Breast epithelium (tissue), 4 donors: ENCODE measurements around the gene SREK1IP1. TPM values are rescaled to one million over a fixed set of nuclear protein-coding genes. Genes with fewer than 3 reads are reported as not detected.
"Not testable (repeated sequence)": the region's sequence is repeated elsewhere in the genome, so short reads cannot be mapped to it uniquely, and the experiment has no call there.

ENCODE experiments used
- DNase-seq, 2 donors: peaks; one replicate each; pipeline ENCODE4 v3.0.0-alpha.2; 2019; ENCODE audit warnings: low spot score in 2 of 2
- H3K27ac ChIP-seq, 2 donors: fragments of 200-600 bp; sonication (generic) in 1 of 2; one replicate each; pipeline ENCODE4 v1.5.1; 2016 to 2019; ENCODE audit warnings: mild to moderate bottlenecking in 1 of 2
- H3K27me3 ChIP-seq, 2 donors: fragments of 200-600 bp; sonication (generic) in 1 of 2; one replicate each; pipeline versions ENCODE4 v1.5.1 to v1.6.0; 2017 to 2019; ENCODE audit warnings: control low read depth in 1 of 2, mild to moderate bottlenecking in 1 of 2
- H3K36me3 ChIP-seq: fragments of 200-600 bp; one replicate; pipeline ENCODE4 v1.5.1; 2019
- H3K4me1 ChIP-seq, 2 donors: fragments of 200-600 bp; sonication (generic); one replicate each; pipeline ENCODE4 v1.5.1; 2016 to 2019; ENCODE audit warnings: control low read depth in 1 of 2
- H3K4me3 ChIP-seq, 3 donors: fragments of 200-600 bp; sonication (generic); 1 replicate in 2 of 3; 2 replicates in 1 of 3; pipeline ENCODE4 v1.5.1; 2016 to 2019; ENCODE audit warnings: mild to moderate bottlenecking in 3 of 3, moderate library complexity in 2 of 3
- H3K9me3 ChIP-seq, 2 donors: fragments of 200-600 bp; sonication (generic) in 1 of 2; one replicate each; pipeline ENCODE4 v1.5.1; 2016 to 2019; ENCODE audit warnings: control low read depth in 1 of 2
- POLR2A ChIP-seq: fragments of 450-650 bp; IDR thresholded peaks from one replicate; pipeline ENCODE4 v1.6.1; 2016; ENCODE audit warnings: antibody characterized with exemption, mild to moderate bottlenecking, moderate library complexity
- POLR2AphosphoS5 ChIP-seq, 3 donors: sonication (generic); formaldehyde crosslinking; IDR thresholded peaks; one replicate each; pipeline ENCODE4 v1.6.1; 2017; ENCODE audit warnings: antibody characterized with exemption in 3 of 3
- intact Hi-C: fragments of 100-400 bp; cut with DNase I; formaldehyde crosslinking; loops from one replicate; pipeline ENCODE4 v1.15.1; 2023; ENCODE audit warnings: low total_unique reads
- total RNA-seq, 3 donors: library from RNA; depleted of rRNA; stranded (reverse); fragments of >200 nt; gene quantifications; one replicate each; pipeline ENCODE4 v1.1.0, GENCODE V29; 2016
- TF ChIP-seq, protein P1 (sequence below), 3 donors: fragments of 450-650 bp; IDR thresholded peaks; one replicate each; pipeline ENCODE4 v1.5.1; 2016 to 2017; ENCODE audit warnings: antibody characterized with exemption in 3 of 3, mild to moderate bottlenecking in 3 of 3, moderate library complexity in 3 of 3

Gene SREK1IP1
- total RNA-seq, 3 donors from 2014 or later, result 6.6 to 13.0 (median 8.9) TPM

DNA sequence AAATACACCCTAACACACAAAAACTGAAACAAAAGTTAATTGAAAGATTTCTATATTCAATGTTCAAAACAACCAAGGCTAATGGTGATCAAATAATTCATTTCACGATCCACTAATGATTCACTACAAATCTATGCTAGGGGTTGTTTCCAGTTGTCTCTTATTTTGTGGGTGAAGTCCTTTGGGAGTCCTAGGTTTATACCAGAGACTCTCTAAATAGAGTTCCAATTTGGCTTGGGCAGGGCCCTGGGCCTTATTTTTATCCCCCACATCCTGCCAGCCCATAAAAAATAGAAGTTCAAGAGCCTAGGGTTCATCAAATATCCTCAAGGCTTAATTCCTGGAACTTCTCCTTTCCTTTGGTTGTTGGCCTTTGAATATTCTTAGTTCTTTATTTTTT, 26.1 kb downstream of the SREK1IP1 start:
- Histone ChIP-seq H3K36me3 (no peaks in the 10 kb centered on the region), H3K9me3 (no peaks in the 10 kb centered on the region), H3K4me3 (no peak overlapping the region), H3K4me1 (no peaks in the 10 kb centered on the region), H3K27ac (no peak overlapping the region), H3K27me3 (no peaks in the 10 kb centered on the region)
- TF ChIP-seq, protein P1, sequence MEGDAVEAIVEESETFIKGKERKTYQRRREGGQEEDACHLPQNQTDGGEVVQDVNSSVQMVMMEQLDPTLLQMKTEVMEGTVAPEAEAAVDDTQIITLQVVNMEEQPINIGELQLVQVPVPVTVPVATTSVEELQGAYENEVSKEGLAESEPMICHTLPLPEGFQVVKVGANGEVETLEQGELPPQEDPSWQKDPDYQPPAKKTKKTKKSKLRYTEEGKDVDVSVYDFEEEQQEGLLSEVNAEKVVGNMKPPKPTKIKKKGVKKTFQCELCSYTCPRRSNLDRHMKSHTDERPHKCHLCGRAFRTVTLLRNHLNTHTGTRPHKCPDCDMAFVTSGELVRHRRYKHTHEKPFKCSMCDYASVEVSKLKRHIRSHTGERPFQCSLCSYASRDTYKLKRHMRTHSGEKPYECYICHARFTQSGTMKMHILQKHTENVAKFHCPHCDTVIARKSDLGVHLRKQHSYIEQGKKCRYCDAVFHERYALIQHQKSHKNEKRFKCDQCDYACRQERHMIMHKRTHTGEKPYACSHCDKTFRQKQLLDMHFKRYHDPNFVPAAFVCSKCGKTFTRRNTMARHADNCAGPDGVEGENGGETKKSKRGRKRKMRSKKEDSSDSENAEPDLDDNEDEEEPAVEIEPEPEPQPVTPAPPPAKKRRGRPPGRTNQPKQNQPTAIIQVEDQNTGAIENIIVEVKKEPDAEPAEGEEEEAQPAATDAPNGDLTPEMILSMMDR (IDR thresholded peaks at IDR 0.05), result no peak
- TF ChIP-seq POLR2A (no peak), POLR2AphosphoS5 (IDR thresholded peaks at IDR 0.05) (no peak)
- no peak for DNase-seq
- intact Hi-C loops, result no loop called here

DNA sequence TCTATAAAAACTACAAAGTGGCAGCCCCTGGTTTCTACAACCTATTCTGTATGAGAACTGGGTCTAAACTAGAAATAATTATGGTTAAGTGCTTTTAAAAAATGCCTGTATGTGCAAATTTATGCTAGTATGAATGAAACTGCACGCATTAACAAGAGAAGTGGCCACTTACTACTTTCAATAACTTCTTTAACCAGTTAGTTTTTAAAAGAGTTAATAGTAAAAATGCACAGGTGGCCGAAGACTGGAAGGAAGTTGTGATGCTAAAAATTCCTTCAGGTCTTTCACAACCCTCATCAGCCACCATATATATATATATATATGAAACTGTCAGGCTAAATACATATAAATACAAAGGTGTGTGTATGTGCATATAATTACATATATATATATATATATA, 41.3 kb downstream of the SREK1IP1 start:
- no peak overlapping the region for H3K27ac ChIP-seq
- TF ChIP-seq, protein P1 (IDR thresholded peaks at IDR 0.05), result no peak
- no peak for TF ChIP-seq POLR2A
- TF ChIP-seq POLR2AphosphoS5 (IDR thresholded peaks at IDR 0.05), result no peak
- DNase-seq, result no peak
- no peaks in the 10 kb centered on the region for H3K9me3 ChIP-seq
- H3K27me3 ChIP-seq, result no peaks in the 10 kb centered on the region
- intact Hi-C loops, result no loop called here
- no peak overlapping the region for H3K4me3 ChIP-seq
- no peaks in the 10 kb centered on the region for H3K4me1 ChIP-seq
- H3K36me3 ChIP-seq, result no peaks in the 10 kb centered on the region

DNA sequence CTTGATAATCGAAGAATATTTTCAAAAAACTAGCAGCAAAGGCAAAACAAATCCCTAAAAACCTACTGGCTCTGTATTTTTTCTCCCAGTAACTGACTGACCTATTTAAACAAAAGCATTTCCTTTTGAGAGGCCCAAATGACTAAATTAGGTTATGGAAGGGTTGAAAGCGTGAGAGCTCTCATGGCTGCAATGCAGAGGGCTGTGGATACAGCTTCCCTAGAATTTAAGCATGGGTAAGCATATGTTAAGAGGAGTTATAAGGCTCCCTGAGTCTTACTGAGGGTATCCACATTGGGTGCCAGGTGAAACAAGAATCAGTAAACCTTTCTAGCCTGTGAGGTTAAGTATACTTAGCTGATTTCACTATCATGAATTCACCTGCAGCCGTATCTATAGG, 45.9 kb downstream of the SREK1IP1 start:
- Histone ChIP-seq H3K36me3 (no peaks in the 10 kb centered on the region), H3K4me3 (no peak overlapping the region)

DNA sequence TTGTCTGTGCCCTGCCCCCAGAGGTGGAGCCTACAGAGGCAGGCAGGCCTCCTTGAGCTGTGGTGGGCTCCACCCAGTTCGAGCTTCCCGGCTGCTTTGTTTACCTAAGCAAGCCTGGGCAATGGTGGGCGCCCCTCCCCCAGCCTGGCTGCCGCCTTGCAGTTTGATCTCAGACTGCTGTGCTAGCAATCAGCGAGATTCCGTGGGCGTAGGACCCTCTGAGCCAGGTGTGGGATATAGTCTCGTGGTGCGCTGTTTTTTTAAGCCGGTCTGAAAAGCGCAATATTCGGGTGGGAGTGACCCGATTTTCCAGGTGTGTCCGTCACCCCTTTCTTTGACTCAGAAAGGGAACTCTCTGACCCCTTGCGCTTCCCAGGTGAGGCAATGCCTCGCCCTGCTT, 54.0 kb downstream of the SREK1IP1 start:
- DNase-seq, H3K9me3 ChIP-seq, H3K4me1 ChIP-seq, H3K27ac ChIP-seq, H3K4me3 ChIP-seq, intact Hi-C loops, H3K27me3 ChIP-seq, H3K36me3 ChIP-seq: not testable (repeated sequence)

More for the DNA sequence above, 45.9 kb downstream of the SREK1IP1 start:
- Histone ChIP-seq H3K27me3 (no peaks in the 10 kb centered on the region), H3K27ac (no peak overlapping the region), H3K4me1 (no peaks in the 10 kb centered on the region), H3K9me3 (no peaks in the 10 kb centered on the region)
- intact Hi-C loops, result no loop called here
- no peak for DNase-seq
- TF ChIP-seq POLR2AphosphoS5 (IDR thresholded peaks at IDR 0.05), result no peak
- TF ChIP-seq, protein P1 (IDR thresholded peaks at IDR 0.05), result no peak
- TF ChIP-seq POLR2A, result no peak

DNA sequence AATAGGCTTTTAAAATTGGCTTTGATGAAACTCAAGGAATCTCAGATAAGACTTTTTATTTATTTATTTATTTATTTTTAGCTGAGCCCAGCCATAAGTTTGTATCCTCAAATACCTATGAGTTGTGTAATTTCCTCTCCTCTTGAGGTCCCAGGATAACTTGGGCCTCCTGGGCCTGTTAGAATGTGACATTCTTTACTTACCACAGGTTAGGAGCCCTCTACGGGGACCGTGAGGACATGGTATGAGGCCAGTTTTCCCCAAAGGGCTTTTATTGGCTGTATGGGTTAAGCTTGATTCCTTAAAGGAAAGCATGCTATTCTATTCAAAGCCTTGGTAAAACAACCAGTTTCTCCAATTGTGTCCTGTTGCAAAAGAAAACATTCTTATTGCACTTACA, 61.3 kb downstream of the SREK1IP1 start:
- TF ChIP-seq, protein P1 (IDR thresholded peaks at IDR 0.05), result no peak
- TF ChIP-seq POLR2A, result no peak
- no peak for TF ChIP-seq POLR2AphosphoS5 (IDR thresholded peaks at IDR 0.05)
- H3K4me1 ChIP-seq, result no peaks in the 10 kb centered on the region
- H3K27me3 ChIP-seq, result no peaks in the 10 kb centered on the region
- H3K36me3 ChIP-seq, result no peaks in the 10 kb centered on the region
- intact Hi-C loops, result no loop called here
- no peak overlapping the region for H3K4me3 ChIP-seq
- DNase-seq, result no peak
- H3K27ac ChIP-seq, result no peak overlapping the region
- H3K9me3 ChIP-seq, result no peaks in the 10 kb centered on the region

DNA sequence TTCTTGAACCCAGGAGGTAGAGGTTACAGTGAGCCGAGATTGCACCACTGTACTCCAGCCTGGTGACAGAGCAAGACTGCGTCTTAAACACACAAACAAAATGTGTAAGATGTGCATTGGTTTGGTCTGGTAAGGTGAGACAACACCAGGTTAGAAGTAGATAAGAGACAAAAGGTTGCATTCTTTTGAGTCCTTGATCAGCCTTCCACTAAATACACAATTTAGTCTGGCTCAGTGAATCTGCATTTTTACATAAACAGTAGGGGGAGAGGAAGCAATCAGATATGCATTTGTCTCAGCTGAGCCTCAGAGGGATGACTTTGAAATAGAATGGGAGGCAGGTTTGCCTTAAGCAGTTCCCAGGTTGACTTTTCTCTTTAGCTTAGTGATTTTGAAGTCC, 62.4 kb downstream of the SREK1IP1 start:
- H3K36me3 ChIP-seq, H3K4me1 ChIP-seq, intact Hi-C loops, H3K4me3 ChIP-seq, H3K27me3 ChIP-seq, DNase-seq, H3K27ac ChIP-seq, H3K9me3 ChIP-seq: not testable (repeated sequence)
